Loucy (cell line): Measurements from ENCODE around the gene KIRREL1.

Source experiments
- H2AFZ ChIP-seq: fragments of 200-600 bp; sonication (generic); 2 replicates; pipeline ENCODE4 v1.6.0; 2016; ENCODE audit warnings: antibody characterized with exemption, mild to moderate bottlenecking, low read length, moderate library complexity
- H3F3A ChIP-seq: fragments of 200-600 bp; 2 replicates; pipeline ENCODE4 v1.6.0; 2016; ENCODE audit warnings: antibody characterized with exemption, low read depth, mild to moderate bottlenecking
- H3K27me3 ChIP-seq: fragments of 200-600 bp; sonication (generic); 2 replicates; pipeline ENCODE4 v1.6.1; 2014; ENCODE audit warnings: low read length, mild to moderate bottlenecking; ENCODE audit not compliant: insufficient read depth, poor library complexity, severe bottlenecking
- H3K36me3 ChIP-seq: fragments of 200-600 bp; sonication (generic); 2 replicates; pipeline ENCODE4 v1.6.1; 2016; ENCODE audit warnings: low read length; ENCODE audit not compliant: insufficient read depth
- H3K4me1 ChIP-seq: fragments of 200-600 bp; sonication (generic); 2 replicates; pipeline ENCODE4 v1.5.1; 2014; ENCODE audit warnings: low read length, mild to moderate bottlenecking; ENCODE audit not compliant: insufficient read depth, poor library complexity, severe bottlenecking
- H3K4me2 ChIP-seq: fragments of 200-600 bp; sonication (generic); 2 replicates; pipeline ENCODE4 v1.6.0; 2014; ENCODE audit warnings: antibody characterized with exemption, low read length, low read depth, mild to moderate bottlenecking; ENCODE audit not compliant: poor library complexity, severe bottlenecking
- H3K4me3 ChIP-seq: fragments of 200-600 bp; sonication (generic); 2 replicates; pipeline ENCODE4 v1.5.1; 2014; ENCODE audit warnings: low read length, mild to moderate bottlenecking, mixed read lengths; ENCODE audit not compliant: poor library complexity, severe bottlenecking
- H3K79me2 ChIP-seq: fragments of 200-600 bp; sonication (generic); 2 replicates; pipeline ENCODE4 v1.6.1; 2014; ENCODE audit warnings: low read length; ENCODE audit not compliant: insufficient read depth
- H3K9ac ChIP-seq: fragments of 200-600 bp; sonication (generic); 2 replicates; pipeline ENCODE4 v1.6.0; 2014; ENCODE audit warnings: mild to moderate bottlenecking, low read depth, low read length, moderate library complexity; ENCODE audit not compliant: poor library complexity, severe bottlenecking
- H3K9me2 ChIP-seq: fragments of 200-600 bp; sonication (generic); replicated peaks from 2 replicates; pipeline ENCODE4 v1.6.1; 2016; ENCODE audit warnings: low read depth, low read length, mixed read lengths
- H3K9me3 ChIP-seq: fragments of 200-600 bp; sonication (generic); 2 replicates; pipeline ENCODE4 v1.6.1; 2014; ENCODE audit warnings: mild to moderate bottlenecking, antibody characterized with exemption, low read length, low read depth; ENCODE audit not compliant: insufficient read depth
- H4K20me1 ChIP-seq: fragments of 200-600 bp; sonication (generic); 2 replicates; pipeline ENCODE4 v1.6.0; 2014; ENCODE audit warnings: antibody characterized with exemption, low read length, mild to moderate bottlenecking; ENCODE audit not compliant: insufficient read depth, poor library complexity, severe bottlenecking
- CTCF ChIP-seq: fragments of 200-600 bp; sonication (generic); conservative IDR thresholded peaks from 2 replicates; pipeline ENCODE4 v1.5.1; 2014; ENCODE audit warnings: mild to moderate bottlenecking, antibody characterized with exemption, low read length
- EZH2phosphoT487 ChIP-seq: fragments of 200-600 bp; IDR thresholded peaks from 2 replicates; pipeline ENCODE4 v1.6.1; 2018; ENCODE audit warnings: antibody characterized with exemption, mild to moderate bottlenecking, moderate library complexity, borderline replicate concordance

The KIRREL1 gene

GRCh38 chr1:157993147-157993917 is at the start of gene KIRREL1:
KIRREL1 (plus strand) TSS chr1:157993645; CDS start chr1:157993677, 32 bp downstream.
- peaks cover 10% of the 10 kb centered on the region for H3K4me1 ChIP-seq
- H3K4me2 ChIP-seq = peak within 1 kb of the TSS; percentile 96
- no peaks in the 10 kb centered on the region for H3K79me2 ChIP-seq
- H3F3A ChIP-seq = no peaks in the 10 kb centered on the region
- H3K9me2 ChIP-seq = no peaks in the 10 kb centered on the region
- no peaks in the 10 kb centered on the region for H3K9me3 ChIP-seq
- H3K4me3 ChIP-seq = peak within 1 kb of the TSS; percentile 82
- H3K36me3 ChIP-seq = no peaks in the 10 kb centered on the region
- H4K20me1 ChIP-seq = no peaks in the 10 kb centered on the region
- peak within 1 kb of the TSS; percentile 65 for H3K9ac ChIP-seq
- no peak for TF ChIP-seq CTCF
- no peak for TF ChIP-seq EZH2phosphoT487
- H2AFZ ChIP-seq = peak within 1 kb of the TSS; percentile 93
- peaks cover 7% of the 10 kb centered on the region for H3K27me3 ChIP-seq

GRCh38 chr1:157944663-157945280 is 48.7 kb upstream of the KIRREL1 start:
- no peak overlapping the region for H2AFZ ChIP-seq
- H3F3A ChIP-seq = no peaks in the 10 kb centered on the region
- no peaks in the 10 kb centered on the region for H4K20me1 ChIP-seq
- H3K9me3 ChIP-seq = no peaks in the 10 kb centered on the region
- H3K27me3 ChIP-seq = no peaks in the 10 kb centered on the region
- H3K4me3 ChIP-seq = no peak overlapping the region
- H3K79me2 ChIP-seq = no peaks in the 10 kb centered on the region
- no peaks in the 10 kb centered on the region for H3K9me2 ChIP-seq
- TF ChIP-seq CTCF (no peak), EZH2phosphoT487 (no peak)
- H3K4me1 ChIP-seq = no peaks in the 10 kb centered on the region
- H3K4me2 ChIP-seq = no peak overlapping the region
- H3K9ac ChIP-seq = no peak overlapping the region
- no peaks in the 10 kb centered on the region for H3K36me3 ChIP-seq

DNA sequence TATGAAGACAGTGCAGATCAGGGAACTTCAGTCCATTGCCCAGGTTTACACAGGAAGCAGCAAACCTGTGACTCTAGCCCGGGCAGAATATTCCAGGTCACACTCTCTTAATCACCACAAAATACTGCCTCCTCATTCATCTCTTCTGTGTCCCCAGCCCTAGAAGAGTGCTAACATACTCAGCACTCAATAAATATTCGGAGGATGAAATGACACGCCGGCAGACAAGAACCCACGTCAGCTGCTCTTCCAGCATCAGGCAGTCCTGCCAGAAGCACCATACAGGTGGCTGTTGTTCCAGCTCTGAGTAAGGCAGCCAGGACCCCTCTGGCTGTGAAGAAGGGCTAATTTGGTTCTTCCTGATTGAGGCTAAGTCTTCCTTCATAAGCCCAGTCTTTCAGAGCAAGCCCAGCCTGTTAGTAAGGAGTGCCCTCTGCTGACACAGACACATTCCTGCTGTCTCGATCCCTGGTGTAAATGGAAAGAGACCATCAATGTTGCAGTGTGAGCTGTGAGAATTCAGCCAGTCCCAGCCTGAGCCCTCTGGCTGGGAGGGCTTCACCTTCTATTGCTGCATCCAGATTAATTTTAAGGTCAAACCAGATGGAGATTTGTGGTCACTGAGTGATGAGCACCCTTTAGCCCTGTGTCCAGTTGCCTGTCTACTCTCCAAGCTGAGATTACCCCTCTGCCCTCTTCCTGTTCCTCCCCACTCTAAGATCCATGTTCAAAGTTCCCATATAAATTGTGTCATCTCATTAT is 45.0 kb upstream of the KIRREL1 start:
- H2AFZ ChIP-seq = peak overlapping the region; percentile 34; the same call in 1 of the 2 replicates

More for the DNA sequence above, 45.0 kb upstream of the KIRREL1 start:
- TF ChIP-seq CTCF = peak; percentile 89
- no peak for TF ChIP-seq EZH2phosphoT487
- Histone ChIP-seq H3K9me3 (no peaks in the 10 kb centered on the region), H3K9me2 (no peaks in the 10 kb centered on the region), H3K36me3 (no peaks in the 10 kb centered on the region), H3K4me2 (no peak overlapping the region), H3K79me2 (no peaks in the 10 kb centered on the region), H3K27me3 (no peaks in the 10 kb centered on the region), H3K4me3 (no peak overlapping the region), H3K9ac (no peak overlapping the region), H4K20me1 (no peaks in the 10 kb centered on the region), H3F3A (no peaks in the 10 kb centered on the region), H3K4me1 (no peaks in the 10 kb centered on the region)
